ENCODE measurements around the gene FGF14. TPM values are rescaled to one million over a fixed set of nuclear protein-coding genes. Genes with fewer than 3 reads are reported as not detected.

FGF14 gene
- total and polyA plus RNA-seq, 2 donors (not counting 3 experiments of a cell fraction or from before 2014, with no cell fraction given), result not detected

DNA sequence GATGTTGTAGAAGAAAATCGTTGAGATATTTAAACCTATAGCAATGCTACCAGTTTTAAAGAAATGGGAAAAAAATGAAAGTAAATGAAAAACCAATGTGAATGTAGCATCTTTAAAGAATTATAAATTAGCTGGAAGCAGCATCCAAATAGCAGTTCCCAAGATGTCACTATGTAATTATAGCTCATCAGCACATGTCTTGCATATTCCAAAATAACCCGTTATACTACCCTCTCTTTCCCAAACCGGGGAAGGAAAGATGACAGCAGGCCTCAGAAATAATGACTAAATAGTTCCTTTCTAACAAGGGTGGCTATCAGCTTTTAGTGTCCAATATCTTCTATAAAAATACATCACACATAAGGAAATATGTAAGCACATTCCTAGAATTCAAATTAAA lies 140.5 kb downstream of the FGF14 start:
- TF ChIP-seq GATA2 (IDR thresholded peaks at IDR 0.05; ENCODE audit: insufficient read depth, insufficient read length, low read depth, low read length) (no peak), POLR2A (IDR thresholded peaks at IDR 0.05; ENCODE audit: low read depth, low read length) (no peak), EZH2 (IDR thresholded peaks at IDR 0.05; ENCODE audit: borderline replicate concordance, low read depth, low read length, severe bottlenecking) (no peak)
- TF ChIP-seq, protein P1, sequence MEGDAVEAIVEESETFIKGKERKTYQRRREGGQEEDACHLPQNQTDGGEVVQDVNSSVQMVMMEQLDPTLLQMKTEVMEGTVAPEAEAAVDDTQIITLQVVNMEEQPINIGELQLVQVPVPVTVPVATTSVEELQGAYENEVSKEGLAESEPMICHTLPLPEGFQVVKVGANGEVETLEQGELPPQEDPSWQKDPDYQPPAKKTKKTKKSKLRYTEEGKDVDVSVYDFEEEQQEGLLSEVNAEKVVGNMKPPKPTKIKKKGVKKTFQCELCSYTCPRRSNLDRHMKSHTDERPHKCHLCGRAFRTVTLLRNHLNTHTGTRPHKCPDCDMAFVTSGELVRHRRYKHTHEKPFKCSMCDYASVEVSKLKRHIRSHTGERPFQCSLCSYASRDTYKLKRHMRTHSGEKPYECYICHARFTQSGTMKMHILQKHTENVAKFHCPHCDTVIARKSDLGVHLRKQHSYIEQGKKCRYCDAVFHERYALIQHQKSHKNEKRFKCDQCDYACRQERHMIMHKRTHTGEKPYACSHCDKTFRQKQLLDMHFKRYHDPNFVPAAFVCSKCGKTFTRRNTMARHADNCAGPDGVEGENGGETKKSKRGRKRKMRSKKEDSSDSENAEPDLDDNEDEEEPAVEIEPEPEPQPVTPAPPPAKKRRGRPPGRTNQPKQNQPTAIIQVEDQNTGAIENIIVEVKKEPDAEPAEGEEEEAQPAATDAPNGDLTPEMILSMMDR (IDR thresholded peaks at IDR 0.05; ENCODE audit: extremely low read depth in 1 of 2, insufficient read depth in 1 of 2, low read depth in 1 of 2, low read length in 2 of 2), result no peak

DNA sequence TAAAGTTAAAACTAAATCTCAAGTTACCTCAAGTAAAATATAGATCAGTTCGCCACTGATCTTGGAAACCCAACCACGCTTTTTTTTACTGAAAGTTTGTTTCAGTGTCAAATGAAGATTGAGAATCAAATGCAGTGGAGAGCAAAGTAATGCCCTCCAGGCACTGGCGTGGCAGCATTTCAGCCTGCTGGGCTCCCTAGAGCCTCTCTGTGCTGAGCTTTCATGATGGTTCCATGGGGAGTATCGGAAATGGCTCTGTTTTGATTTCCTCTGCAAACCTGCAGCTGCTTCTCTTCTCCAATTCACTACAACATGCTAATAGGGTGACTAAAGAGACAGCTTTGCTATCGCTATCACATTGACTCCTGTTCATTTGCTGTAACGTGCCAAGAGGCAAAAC lies 141.6 kb downstream of the FGF14 start:
- CTCF ChIA-PET, result no interaction called here
- FAIRE-seq, result no peak
- Histone ChIP-seq H3K9ac (replicated peaks; ENCODE audit: extremely low read depth, insufficient read depth, low read length) (no peak overlapping the region), H4K20me1 (replicated peaks; ENCODE audit: control insufficient read depth, extremely low read depth, insufficient read depth, low read length) (no peaks in the 10 kb centered on the region), H3K27me3 (ENCODE audit: control insufficient read depth in 2 of 2, insufficient read depth in 2 of 2, low read length in 2 of 2) (no peaks in the 10 kb centered on the region), H3K9me1 (replicated peaks; ENCODE audit: control insufficient read depth, extremely low read depth, insufficient read depth, low read length) (no peaks in the 10 kb centered on the region), H3K4me2 (ENCODE audit: insufficient read depth, low read length) (no peak overlapping the region), H3K36me3 (ENCODE audit: control insufficient read depth in 2 of 2, extremely low read depth in 1 of 2, insufficient read depth in 2 of 2, low read length in 2 of 2) (no peaks in the 10 kb centered on the region), H3K9me3 (replicated peaks; ENCODE audit: control insufficient read depth, insufficient read depth, low read length) (no peaks in the 10 kb centered on the region), H3K4me3 (replicated peaks in 1 of 3; ENCODE audit: insufficient read depth in 1 of 3, low read depth in 1 of 3, low read length in 3 of 3) (no peak overlapping the region), H3K4me1 (ENCODE audit: control insufficient read depth, extremely low read depth, insufficient read depth, low read length) (no peaks in the 10 kb centered on the region), H3K79me2 (ENCODE audit: control insufficient read depth, insufficient read depth, low read length) (no peaks in the 10 kb centered on the region), H3K27ac (ENCODE audit: insufficient read depth, low read depth, low read length) (no peak overlapping the region), H2AFZ (ENCODE audit: low read depth, low read length) (no peak overlapping the region)
- POLR2A ChIA-PET, result no interaction called here
- dilution Hi-C loops (cut with MboI; ENCODE audit: extremely low pct_ligation_motif_present, low sequenced_read_pairs) (no loop called here), intact Hi-C loops (cut with micrococcal nuclease) (no loop called here)
- no peak for DNase-seq (ENCODE audit: low read depth, low spot score)
- no TSS peak for BruUV-seq (replicated peaks)
- TF ChIP-seq, protein P1 (IDR thresholded peaks at IDR 0.05; ENCODE audit: extremely low read depth in 1 of 2, insufficient read depth in 1 of 2, low read depth in 1 of 2, low read length in 2 of 2), result no peak
- no peak for TF ChIP-seq POLR2AphosphoS5 (IDR thresholded peaks at IDR 0.05; ENCODE audit: insufficient read depth, low read depth, low read length)
- TF ChIP-seq, protein P2, sequence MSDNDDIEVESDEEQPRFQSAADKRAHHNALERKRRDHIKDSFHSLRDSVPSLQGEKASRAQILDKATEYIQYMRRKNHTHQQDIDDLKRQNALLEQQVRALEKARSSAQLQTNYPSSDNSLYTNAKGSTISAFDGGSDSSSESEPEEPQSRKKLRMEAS (IDR thresholded peaks at IDR 0.05; ENCODE audit: insufficient read depth, insufficient read length), result no peak
- TF ChIP-seq JUN (IDR thresholded peaks at IDR 0.05; ENCODE audit: borderline replicate concordance, insufficient read depth, insufficient read length, low read depth), result no peak
- no peak for TF ChIP-seq POLR2A (IDR thresholded peaks at IDR 0.05; ENCODE audit: low read depth, low read length)
- no peak for TF ChIP-seq EZH2 (IDR thresholded peaks at IDR 0.05; ENCODE audit: borderline replicate concordance, low read depth, low read length, severe bottlenecking)
- no peak for TF ChIP-seq FOS (IDR thresholded peaks at IDR 0.05; ENCODE audit: borderline replicate concordance, insufficient read depth, low read length)
- no peak for TF ChIP-seq GATA2 (IDR thresholded peaks at IDR 0.05; ENCODE audit: insufficient read depth, insufficient read length, low read depth, low read length)
- no peak for TF ChIP-seq MYC (IDR thresholded peaks at IDR 0.05; ENCODE audit: low read depth, low read length)

More for the DNA sequence above, 140.5 kb downstream of the FGF14 start:
- H3K27ac ChIP-seq (ENCODE audit: insufficient read depth, low read depth, low read length), result no peak overlapping the region
- dilution Hi-C loops (cut with MboI; ENCODE audit: extremely low pct_ligation_motif_present, low sequenced_read_pairs), result no loop called here
- H3K79me2 ChIP-seq (ENCODE audit: control insufficient read depth, insufficient read depth, low read length), result no peaks in the 10 kb centered on the region
- H3K9ac ChIP-seq (replicated peaks; ENCODE audit: extremely low read depth, insufficient read depth, low read length), result no peak overlapping the region
- H3K9me1 ChIP-seq (replicated peaks; ENCODE audit: control insufficient read depth, extremely low read depth, insufficient read depth, low read length), result no peaks in the 10 kb centered on the region
- no peak for FAIRE-seq
- intact Hi-C loops (cut with micrococcal nuclease), result no loop called here
- H3K4me1 ChIP-seq (ENCODE audit: control insufficient read depth, extremely low read depth, insufficient read depth, low read length), result no peaks in the 10 kb centered on the region
- H3K36me3 ChIP-seq (ENCODE audit: control insufficient read depth in 2 of 2, extremely low read depth in 1 of 2, insufficient read depth in 2 of 2, low read length in 2 of 2), result no peaks in the 10 kb centered on the region
- ChIA-PET POLR2A (no interaction called here), CTCF (no interaction called here)
- no peak overlapping the region for H3K4me3 ChIP-seq (replicated peaks in 1 of 3; ENCODE audit: insufficient read depth in 1 of 3, low read depth in 1 of 3, low read length in 3 of 3)
- no peak overlapping the region for H3K4me2 ChIP-seq (ENCODE audit: insufficient read depth, low read length)
- H2AFZ ChIP-seq (ENCODE audit: low read depth, low read length), result no peak overlapping the region
- no peaks in the 10 kb centered on the region for H4K20me1 ChIP-seq (replicated peaks; ENCODE audit: control insufficient read depth, extremely low read depth, insufficient read depth, low read length)
- BruUV-seq (replicated peaks), result no TSS peak
- no peaks in the 10 kb centered on the region for H3K27me3 ChIP-seq (ENCODE audit: control insufficient read depth in 2 of 2, insufficient read depth in 2 of 2, low read length in 2 of 2)
- no peaks in the 10 kb centered on the region for H3K9me3 ChIP-seq (replicated peaks; ENCODE audit: control insufficient read depth, insufficient read depth, low read length)
- DNase-seq (ENCODE audit: low read depth, low spot score), result no peak
